ENCODE results near the gene SMNDC1. TPM values are rescaled to one million over a fixed set of nuclear protein-coding genes. Genes with fewer than 3 reads are reported as not detected.

The SMNDC1 gene
- total RNA-seq, 1 experiment from 2014 or later: 48.2 TPM

DNA sequence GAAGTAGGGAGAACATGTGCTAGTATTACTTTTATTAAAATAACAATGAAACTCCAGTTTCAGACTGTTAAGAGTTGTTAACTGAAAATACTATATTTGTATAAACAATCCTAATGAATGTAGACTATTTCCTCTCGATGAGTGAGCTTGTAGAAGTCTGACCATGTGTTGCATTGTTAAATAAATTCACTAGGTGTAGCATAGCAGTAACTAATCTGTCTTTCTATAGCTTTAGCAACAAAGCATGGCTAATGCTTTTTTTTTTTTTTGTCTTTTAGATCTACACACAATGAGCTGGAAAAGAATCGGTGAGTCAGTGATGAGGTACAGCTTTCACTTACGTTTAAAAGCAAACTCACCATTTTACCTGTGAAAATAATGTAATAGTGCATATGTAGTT lies 60.2 kb downstream of the SMNDC1 start:
- H3K27ac Mint-ChIP-seq (ENCODE audit: low read depth, unreplicated experiment): no peak overlapping the region
- H3K4me3 Mint-ChIP-seq (ENCODE audit: unreplicated experiment): no peak overlapping the region
- no peaks in the 10 kb centered on the region for H3K27me3 Mint-ChIP-seq (ENCODE audit: insufficient read depth, unreplicated experiment)
- ChIA-PET CTCF (interaction anchor here (0.6 to 3.2 kb wide), 5 partner anchors 10 to 354 kb away, joined by 3 to 12 read pairs (median 4); no protein-coding TSS in a partner anchor), POLR2A (interaction anchor here (0.6 to 2.1 kb wide), 6 partner anchors 25 to 324 kb away, joined by 3 to 7 read pairs (median 4); no protein-coding TSS in a partner anchor)
- no TSS peak for BruUV-seq (replicated peaks)
- H3K9me3 Mint-ChIP-seq (ENCODE audit: unreplicated experiment): no peaks in the 10 kb centered on the region
- H3K36me3 Mint-ChIP-seq (ENCODE audit: insufficient read depth, unreplicated experiment): peaks cover 18% of the 10 kb centered on the region
- peaks cover 21% of the 10 kb centered on the region for H3K4me1 Mint-ChIP-seq (ENCODE audit: insufficient read depth, unreplicated experiment)
- TF ChIP-seq, protein P1, sequence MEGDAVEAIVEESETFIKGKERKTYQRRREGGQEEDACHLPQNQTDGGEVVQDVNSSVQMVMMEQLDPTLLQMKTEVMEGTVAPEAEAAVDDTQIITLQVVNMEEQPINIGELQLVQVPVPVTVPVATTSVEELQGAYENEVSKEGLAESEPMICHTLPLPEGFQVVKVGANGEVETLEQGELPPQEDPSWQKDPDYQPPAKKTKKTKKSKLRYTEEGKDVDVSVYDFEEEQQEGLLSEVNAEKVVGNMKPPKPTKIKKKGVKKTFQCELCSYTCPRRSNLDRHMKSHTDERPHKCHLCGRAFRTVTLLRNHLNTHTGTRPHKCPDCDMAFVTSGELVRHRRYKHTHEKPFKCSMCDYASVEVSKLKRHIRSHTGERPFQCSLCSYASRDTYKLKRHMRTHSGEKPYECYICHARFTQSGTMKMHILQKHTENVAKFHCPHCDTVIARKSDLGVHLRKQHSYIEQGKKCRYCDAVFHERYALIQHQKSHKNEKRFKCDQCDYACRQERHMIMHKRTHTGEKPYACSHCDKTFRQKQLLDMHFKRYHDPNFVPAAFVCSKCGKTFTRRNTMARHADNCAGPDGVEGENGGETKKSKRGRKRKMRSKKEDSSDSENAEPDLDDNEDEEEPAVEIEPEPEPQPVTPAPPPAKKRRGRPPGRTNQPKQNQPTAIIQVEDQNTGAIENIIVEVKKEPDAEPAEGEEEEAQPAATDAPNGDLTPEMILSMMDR (IDR thresholded peaks at IDR 0.05; ENCODE audit: unreplicated experiment): no peak
- DNase-seq (ENCODE audit: unreplicated experiment): no peak
- intact Hi-C loops (cut with micrococcal nuclease): no loop called here

- ChIA-PET CTCF (interaction anchor here (0.6 to 3.2 kb wide), 5 partner anchors 20 to 385 kb away, joined by 3 to 12 read pairs (median 3); no protein-coding TSS in a partner anchor), POLR2A (interaction anchor here (1.0 kb wide), 1 partner anchor 13 kb away, joined by 3 read pairs; no protein-coding TSS in a partner anchor)
- no peak overlapping the region for H3K4me3 Mint-ChIP-seq (ENCODE audit: unreplicated experiment)
- peaks cover 11% of the 10 kb centered on the region for H3K36me3 Mint-ChIP-seq (ENCODE audit: insufficient read depth, unreplicated experiment)
- no peak overlapping the region for H3K27ac Mint-ChIP-seq (ENCODE audit: low read depth, unreplicated experiment)
- H3K9me3 Mint-ChIP-seq (ENCODE audit: unreplicated experiment): no peaks in the 10 kb centered on the region
- intact Hi-C loops (cut with micrococcal nuclease): no loop called here
- TF ChIP-seq, protein P1 (IDR thresholded peaks at IDR 0.05; ENCODE audit: unreplicated experiment): no peak
- H3K27me3 Mint-ChIP-seq (ENCODE audit: insufficient read depth, unreplicated experiment): no peaks in the 10 kb centered on the region
- peaks cover 21% of the 10 kb centered on the region for H3K4me1 Mint-ChIP-seq (ENCODE audit: insufficient read depth, unreplicated experiment)
- no peak for DNase-seq (ENCODE audit: unreplicated experiment)
- BruUV-seq (replicated peaks): no TSS peak
Observed at GRCh38 chr10:110242511-110242910, 62.2 kb downstream of the SMNDC1 start.

- Mint-ChIP-seq H3K9me3 (ENCODE audit: unreplicated experiment) (no peaks in the 10 kb centered on the region), H3K27me3 (ENCODE audit: insufficient read depth, unreplicated experiment) (no peaks in the 10 kb centered on the region), H3K4me1 (ENCODE audit: insufficient read depth, unreplicated experiment) (peaks cover 21% of the 10 kb centered on the region), H3K36me3 (ENCODE audit: insufficient read depth, unreplicated experiment) (peaks cover 11% of the 10 kb centered on the region), H3K4me3 (ENCODE audit: unreplicated experiment) (no peak overlapping the region), H3K27ac (ENCODE audit: low read depth, unreplicated experiment) (no peak overlapping the region)
- DNase-seq (ENCODE audit: unreplicated experiment): no peak
- CTCF ChIA-PET: interaction anchor here (0.6 to 1.0 kb wide), 3 partner anchors 20 to 358 kb away, joined by 3 read pairs; no protein-coding TSS in a partner anchor
- TF ChIP-seq, protein P1 (IDR thresholded peaks at IDR 0.05; ENCODE audit: unreplicated experiment): no peak
- BruUV-seq (replicated peaks): no TSS peak
- POLR2A ChIA-PET: interaction anchor here (0.6 to 1.0 kb wide), 2 partner anchors 12 to 13 kb away, joined by 3 read pairs; no protein-coding TSS in a partner anchor
- intact Hi-C loops (cut with micrococcal nuclease): no loop called here
Observed at GRCh38 chr10:110241841-110242240, 62.9 kb downstream of the SMNDC1 start.

- intact Hi-C loops (cut with micrococcal nuclease): no loop called here
- no peak overlapping the region for H3K4me3 Mint-ChIP-seq (ENCODE audit: unreplicated experiment)
- no peak for DNase-seq (ENCODE audit: unreplicated experiment)
- peaks cover 21% of the 10 kb centered on the region for H3K4me1 Mint-ChIP-seq (ENCODE audit: insufficient read depth, unreplicated experiment)
- H3K27me3 Mint-ChIP-seq (ENCODE audit: insufficient read depth, unreplicated experiment): no peaks in the 10 kb centered on the region
- H3K9me3 Mint-ChIP-seq (ENCODE audit: unreplicated experiment): no peaks in the 10 kb centered on the region
- H3K36me3 Mint-ChIP-seq (ENCODE audit: insufficient read depth, unreplicated experiment): peaks cover 11% of the 10 kb centered on the region
- ChIA-PET CTCF (interaction anchor here (1.3 kb wide), 1 partner anchor 38 kb away, joined by 5 read pairs; no protein-coding TSS in a partner anchor), POLR2A (interaction anchor here (0.6 kb wide), 1 partner anchor 13 kb away, joined by 3 read pairs; no protein-coding TSS in a partner anchor)
- no TSS peak for BruUV-seq (replicated peaks)
- H3K27ac Mint-ChIP-seq (ENCODE audit: low read depth, unreplicated experiment): no peak overlapping the region
- TF ChIP-seq, protein P1 (IDR thresholded peaks at IDR 0.05; ENCODE audit: unreplicated experiment): no peak
Observed at GRCh38 chr10:110241407-110241806, 63.3 kb downstream of the SMNDC1 start.

Other genes with a start within 250 kb of the SMNDC1 start
- 16.9 and 19.5 TPM in 2 replicates for gene MXI1, start 97.3 kb downstream of the SMNDC1 start, total RNA-seq (2022)
- gene DUSP5, start 193.0 kb upstream of the SMNDC1 start, total RNA-seq (2022): 61.0 and 106 TPM in 2 replicates

All from MCF 10A (cell line).